ENCODE data around the gene STARD10. TPM values are rescaled to one million over a fixed set of nuclear protein-coding genes. Genes with fewer than 3 reads are reported as not detected.

The STARD10 gene
- total RNA-seq, 2 experiments from 2014 or later, result 10.4 to 12.9 TPM

GRCh38 chr11:72820439-72821139 is 26.7 kb upstream of the STARD10 start:
- H4K20me1 ChIP-seq (ENCODE audit: insufficient read depth, low read length), result no peaks in the 10 kb centered on the region

GRCh38 chr11:72818971-72819370 is 25.1 kb upstream of the STARD10 start:
- Histone ChIP-seq H3K4me1 (ENCODE audit: insufficient read depth, low read length, poor library complexity, severe bottlenecking) (peaks cover 33% of the 10 kb centered on the region), H3K36me3 (ENCODE audit: insufficient read depth, low read length) (peaks cover 70% of the 10 kb centered on the region), H4K20me1 (ENCODE audit: insufficient read depth, low read length) (no peaks in the 10 kb centered on the region), H3K4me2 (ENCODE audit: low read length) (no peak overlapping the region), H3K4me3 (ENCODE audit: low read depth, low read length, poor library complexity, severe bottlenecking) (no peak overlapping the region), H3K9me2 (ENCODE audit: insufficient read depth, low read length) (no peaks in the 10 kb centered on the region), H2AFZ (ENCODE audit: low read length) (no peak overlapping the region), H3K79me2 (ENCODE audit: insufficient read depth, low read depth, low read length) (peaks cover 18% of the 10 kb centered on the region; the same call in 1 of the 2 replicates), H3K9me3 (ENCODE audit: low read length) (no peaks in the 10 kb centered on the region), H3K27ac (ENCODE audit: low read depth, low read length, poor library complexity, severe bottlenecking) (no peak overlapping the region)
- DNase-seq (ENCODE audit: low spot score), result no peak
- intact Hi-C loops (cut with micrococcal nuclease; ENCODE audit: unreplicated experiment), result loop anchor here (10.0 kb wide), 1 partner anchor 234 kb away; no protein-coding TSS in a partner anchor
- POLR2A ChIA-PET, result no interaction called here
- no TSS peak for BruUV-seq (replicated peaks)
- CTCF ChIA-PET (ENCODE audit: unreplicated experiment), result no interaction called here
- TF ChIP-seq EZH2phosphoT487 (IDR thresholded peaks at IDR 0.05; ENCODE audit: borderline replicate concordance, low read depth, low read length), result no peak
- no peak for TF ChIP-seq CTCF (conservative IDR thresholded peaks at IDR 0.05; ENCODE audit: low read length)

More at GRCh38 chr11:72820439-72821139, 26.7 kb upstream of the STARD10 start:
- no TSS peak for BruUV-seq (replicated peaks)
- Histone ChIP-seq H3K79me2 (ENCODE audit: insufficient read depth, low read depth, low read length) (peaks cover 10% of the 10 kb centered on the region; the same call in 1 of the 2 replicates), H3K4me2 (ENCODE audit: low read length) (no peak overlapping the region), H3K27ac (ENCODE audit: low read depth, low read length, poor library complexity, severe bottlenecking) (no peak overlapping the region), H3K9me3 (ENCODE audit: low read length) (no peaks in the 10 kb centered on the region), H3K9me2 (ENCODE audit: insufficient read depth, low read length) (no peaks in the 10 kb centered on the region), H3K4me1 (ENCODE audit: insufficient read depth, low read length, poor library complexity, severe bottlenecking) (peaks cover 28% of the 10 kb centered on the region), H3K4me3 (ENCODE audit: low read depth, low read length, poor library complexity, severe bottlenecking) (no peak overlapping the region), H2AFZ (ENCODE audit: low read length) (no peak overlapping the region), H3K36me3 (ENCODE audit: insufficient read depth, low read length) (peaks cover 84% of the 10 kb centered on the region)
- intact Hi-C loops (cut with micrococcal nuclease; ENCODE audit: unreplicated experiment), result no loop called here
- TF ChIP-seq EZH2phosphoT487 (IDR thresholded peaks at IDR 0.05; ENCODE audit: borderline replicate concordance, low read depth, low read length) (no peak), CTCF (conservative IDR thresholded peaks at IDR 0.05; ENCODE audit: low read length) (no peak)
- ChIA-PET CTCF (ENCODE audit: unreplicated experiment) (no interaction called here), POLR2A (no interaction called here)
- no peak for DNase-seq (ENCODE audit: low spot score)

- TF ChIP-seq EZH2phosphoT487 (IDR thresholded peaks at IDR 0.05; ENCODE audit: borderline replicate concordance, low read depth, low read length) (no peak), CTCF (conservative IDR thresholded peaks at IDR 0.05; ENCODE audit: low read length) (no peak)
- Histone ChIP-seq H2AFZ (ENCODE audit: low read length) (no peak overlapping the region), H3K36me3 (ENCODE audit: insufficient read depth, low read length) (peaks cover 60% of the 10 kb centered on the region), H3K4me1 (ENCODE audit: insufficient read depth, low read length, poor library complexity, severe bottlenecking) (peaks cover 32% of the 10 kb centered on the region), H3K9me3 (ENCODE audit: low read length) (no peaks in the 10 kb centered on the region), H3K4me2 (ENCODE audit: low read length) (no peak overlapping the region), H4K20me1 (ENCODE audit: insufficient read depth, low read length) (no peaks in the 10 kb centered on the region), H3K27ac (ENCODE audit: low read depth, low read length, poor library complexity, severe bottlenecking) (no peak overlapping the region), H3K4me3 (ENCODE audit: low read depth, low read length, poor library complexity, severe bottlenecking) (no peak overlapping the region), H3K9me2 (ENCODE audit: insufficient read depth, low read length) (no peaks in the 10 kb centered on the region), H3K79me2 (ENCODE audit: insufficient read depth, low read depth, low read length) (peaks cover 25% of the 10 kb centered on the region; the same call in 1 of the 2 replicates)
- no peak for DNase-seq (ENCODE audit: low spot score)
- intact Hi-C loops (cut with micrococcal nuclease; ENCODE audit: unreplicated experiment), result loop anchor here (10.0 kb wide), 1 partner anchor 233 kb away; no protein-coding TSS in a partner anchor
- no TSS peak for BruUV-seq (replicated peaks)
- ChIA-PET CTCF (ENCODE audit: unreplicated experiment) (no interaction called here), POLR2A (no interaction called here)
Measured at GRCh38 chr11:72817966-72818365, 24.1 kb upstream of the STARD10 start.

All from OCI-LY7 (cell line).